H9 (cell line): ENCODE measurements around the gene TSC2. TPM values are rescaled to one million over a fixed set of nuclear protein-coding genes. Genes with fewer than 3 reads are reported as not detected.

ENCODE experiments used
- DNase-seq: peaks from one replicate; pipeline ENCODE4 v3.0.0-alpha.2; 2017
- H2AFZ ChIP-seq: one replicate; pipeline ENCODE4 v1.6.1; 2013; ENCODE audit warnings: mild to moderate bottlenecking, low read length, control low read depth, moderate library complexity
- H2AK5ac ChIP-seq: 2 replicates; pipeline ENCODE4 v1.6.1; 2013; ENCODE audit warnings: low read length, control low read depth, mixed read lengths; ENCODE audit not compliant: insufficient read length
- H2BK120ac ChIP-seq: one replicate; pipeline ENCODE4 v1.6.1; 2013; ENCODE audit warnings: low read depth, mild to moderate bottlenecking, low read length, control low read depth, inconsistent platforms; ENCODE audit not compliant: poor library complexity, severe bottlenecking
- H2BK12ac ChIP-seq: 2 replicates; pipeline ENCODE4 v1.6.1; 2013; ENCODE audit warnings: low read length, control low read depth, mixed read lengths, low read depth; ENCODE audit not compliant: insufficient read length
- H2BK15ac ChIP-seq: 2 replicates; pipeline ENCODE4 v1.6.1; 2013; ENCODE audit warnings: low read depth, low read length, control low read depth
- H2BK20ac ChIP-seq: one replicate; pipeline ENCODE4 v1.6.1; 2013; ENCODE audit warnings: low read depth, mild to moderate bottlenecking, low read length, control low read depth, inconsistent platforms; ENCODE audit not compliant: poor library complexity, severe bottlenecking
- H2BK5ac ChIP-seq: 2 replicates; pipeline ENCODE4 v1.6.1; 2013; ENCODE audit warnings: low read length, control low read depth, mixed read lengths; ENCODE audit not compliant: insufficient read length
- H3K14ac ChIP-seq: 2 replicates; pipeline ENCODE4 v1.6.1; 2013; ENCODE audit warnings: low read length, control low read depth; ENCODE audit not compliant: insufficient read depth
- H3K18ac ChIP-seq: 2 replicates; pipeline ENCODE4 v1.6.1; 2013; ENCODE audit warnings: low read depth, mild to moderate bottlenecking, mixed read lengths, low read length, control low read depth; ENCODE audit not compliant: insufficient read length
- H3K23ac ChIP-seq: 2 replicates; pipeline ENCODE4 v1.6.1; 2013; ENCODE audit warnings: low read length, control low read depth, mixed read lengths, low read depth; ENCODE audit not compliant: insufficient read length
- H3K23me2 ChIP-seq: 2 replicates; pipeline ENCODE4 v1.6.1; 2013; ENCODE audit warnings: low read depth, mild to moderate bottlenecking, mixed read lengths, low read length, control low read depth; ENCODE audit not compliant: insufficient read length, poor library complexity, severe bottlenecking
- H3K27ac ChIP-seq: 2 replicates; pipeline ENCODE4 v1.5.1; 2013; ENCODE audit warnings: low read length, control low read depth, mixed read lengths, low read depth; ENCODE audit not compliant: insufficient read length
- H3K27me3 ChIP-seq: 2 replicates; pipeline ENCODE4 v1.6.1; 2013; ENCODE audit warnings: low read length, control low read depth, inconsistent platforms; ENCODE audit not compliant: insufficient read depth
- H3K4ac ChIP-seq: 2 replicates; pipeline ENCODE4 v1.6.1; 2013; ENCODE audit warnings: low read depth, mild to moderate bottlenecking, control low read depth, inconsistent platforms, low read length, moderate library complexity
- H3K4me1 ChIP-seq: 2 replicates; pipeline ENCODE4 v1.6.1; 2013; ENCODE audit warnings: low read length, control low read depth, inconsistent platforms; ENCODE audit not compliant: insufficient read depth
- H3K4me2 ChIP-seq: 2 replicates; pipeline ENCODE4 v1.6.1; 2013; ENCODE audit warnings: low read length, control low read depth, mixed read lengths; ENCODE audit not compliant: insufficient read length, insufficient read depth
- H3K56ac ChIP-seq: 2 replicates; pipeline ENCODE4 v1.6.1; 2013; ENCODE audit warnings: low read depth, mild to moderate bottlenecking, mixed read lengths, low read length, control low read depth; ENCODE audit not compliant: insufficient read length
- H3K79me1 ChIP-seq: 2 replicates; pipeline ENCODE4 v1.6.1; 2013; ENCODE audit warnings: low read depth, mild to moderate bottlenecking, moderate library complexity, low read length, control low read depth, inconsistent platforms; ENCODE audit not compliant: insufficient read depth, poor library complexity, severe bottlenecking
- H3K79me2 ChIP-seq: 2 replicates; pipeline ENCODE4 v1.6.1; 2013; ENCODE audit warnings: low read length, control low read depth, inconsistent platforms; ENCODE audit not compliant: insufficient read depth
- H3K9ac ChIP-seq: 2 replicates; pipeline ENCODE4 v1.6.1; 2013; ENCODE audit warnings: low read length, control low read depth, mixed read lengths; ENCODE audit not compliant: insufficient read length; ENCODE audit errors: extremely low read depth
- H3K9me3 ChIP-seq: one replicate; pipeline ENCODE4 v1.6.1; 2013; ENCODE audit warnings: low read depth, low read length, inconsistent platforms; ENCODE audit not compliant: control insufficient read depth
- H3T11ph ChIP-seq: one replicate; pipeline ENCODE4 v1.6.1; 2013; ENCODE audit warnings: mild to moderate bottlenecking, low read length, control low read depth, inconsistent platforms
- H4K20me1 ChIP-seq: one replicate; pipeline ENCODE4 v1.6.1; 2013; ENCODE audit not compliant: control insufficient read depth, insufficient read length, insufficient read depth
- H4K5ac ChIP-seq: 2 replicates; pipeline ENCODE4 v1.6.1; 2013; ENCODE audit warnings: low read depth, mild to moderate bottlenecking, mixed read lengths, low read length, control low read depth; ENCODE audit not compliant: insufficient read length
- H4K8ac ChIP-seq: replicated peaks from 2 replicates; pipeline ENCODE4 v1.6.1; 2013; ENCODE audit warnings: low read length, control low read depth, mixed read lengths, low read depth; ENCODE audit not compliant: insufficient read length
- H4K91ac ChIP-seq: 2 replicates; pipeline ENCODE4 v1.6.1; 2013; ENCODE audit warnings: low read depth, mild to moderate bottlenecking, moderate library complexity, mixed read lengths, low read length, control low read depth; ENCODE audit not compliant: insufficient read length
- H3K27ac Mint-ChIP-seq, 3 experiments: 2 replicates in 2 of 3; 3 replicates in 1 of 3; pipeline ENCODE4 v1.8.0; 2020 to 2021; ENCODE audit warnings: mixed read lengths in 3 of 3, mild to moderate bottlenecking in 1 of 3, moderate library complexity in 1 of 3
- H3K27me3 Mint-ChIP-seq: 2 replicates; pipeline ENCODE4 v1.8.0; 2021; ENCODE audit warnings: low read depth, mild to moderate bottlenecking, moderate library complexity, mixed read lengths
- H3K36me3 Mint-ChIP-seq, 3 experiments: 2 replicates in 2 of 3; 3 replicates in 1 of 3; pipeline ENCODE4 v1.8.0; 2020 to 2021; ENCODE audit warnings: low read depth in 3 of 3, mixed read lengths in 3 of 3; ENCODE audit not compliant: insufficient read depth in 1 of 3
- H3K4me1 Mint-ChIP-seq, 2 experiments: 2 replicates each; pipeline ENCODE4 v1.8.0; 2020; ENCODE audit warnings: mixed read lengths in 2 of 2
- H3K4me3 Mint-ChIP-seq, 2 experiments: 2 replicates in 1 of 2; 3 replicates in 1 of 2; pipeline ENCODE4 v1.8.0; 2020 to 2021; ENCODE audit warnings: mild to moderate bottlenecking in 2 of 2, mixed read lengths in 2 of 2, moderate library complexity in 1 of 2
- H3K9me3 Mint-ChIP-seq, 2 experiments: 2 replicates in 1 of 2; 3 replicates in 1 of 2; pipeline ENCODE4 v1.8.0; 2020; ENCODE audit warnings: mild to moderate bottlenecking in 2 of 2, mixed read lengths in 2 of 2, moderate library complexity in 1 of 2
- WGBS: extraction: QIAGEN DNeasy Blood & Tissue Kit; methylation state at CpG from one replicate; pipeline ENCODE4 v1.1.7; 2013; ENCODE audit warnings: missing lambda C conversion rate, low lambda C conversion rate, mixed read lengths; ENCODE audit not compliant: insufficient read length; ENCODE audit errors: extremely low coverage; 5-methylcytosine and 5-hydroxymethylcytosine counted together
- total RNA-seq: library from RNA; stranded (reverse); gene quantifications from 2 replicates; pipeline ENCODE4 v1.2.1, GENCODE V29; 2021
- TF ChIP-seq, protein P1 (sequence below): fragments of 200-600 bp; sonication (generic); conservative IDR thresholded peaks from 3 replicates; pipeline ENCODE4 v1.8.0; 2021; ENCODE audit warnings: antibody characterized with exemption, mild to moderate bottlenecking

Gene TSC2
- total RNA-seq, 1 experiment from 2014 or later, result 122 TPM

DNA sequence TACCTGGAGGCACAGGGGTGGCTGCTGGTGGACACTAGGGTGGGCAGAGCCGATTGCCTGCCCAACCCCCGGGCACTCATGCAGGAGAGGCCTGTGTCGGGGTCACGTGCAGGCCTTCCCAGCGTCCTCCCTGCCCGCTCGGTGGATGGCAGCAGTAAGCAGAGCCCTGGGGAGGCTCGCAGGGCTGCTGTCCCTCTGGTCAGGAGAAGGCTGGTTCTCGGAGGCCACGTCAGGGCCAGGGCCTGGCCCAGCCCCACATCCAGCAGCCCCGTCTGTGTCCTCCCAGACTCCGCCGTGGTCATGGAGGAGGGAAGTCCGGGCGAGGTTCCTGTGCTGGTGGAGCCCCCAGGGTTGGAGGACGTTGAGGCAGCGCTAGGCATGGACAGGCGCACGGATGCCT is 35.6 kb downstream of the TSC2 start:
- Histone ChIP-seq H3K14ac (no peak overlapping the region), H4K20me1 (no peaks in the 10 kb centered on the region), H4K8ac (no peak overlapping the region), H2BK12ac (no peak overlapping the region), H3K79me2 (no peaks in the 10 kb centered on the region), H3K79me1 (no peaks in the 10 kb centered on the region), H2BK15ac (no peak overlapping the region), H3K56ac (no peak overlapping the region), H2BK120ac (no peak overlapping the region), H3K27ac (no peak overlapping the region), H4K91ac (no peak overlapping the region), H3K9me3 (no peaks in the 10 kb centered on the region), H2AFZ (no peak overlapping the region), H4K5ac (no peak overlapping the region), H2BK5ac (no peak overlapping the region), H3K4me1 (no peaks in the 10 kb centered on the region), H3K23me2 (no peaks in the 10 kb centered on the region), H3T11ph (no peak overlapping the region), H3K27me3 (no peaks in the 10 kb centered on the region), H3K4me2 (no peak overlapping the region), H3K4ac (no peak overlapping the region), H3K18ac (no peak overlapping the region), H2BK20ac (no peak overlapping the region), H2AK5ac (no peak overlapping the region), H3K23ac (no peak overlapping the region), H3K9ac (no peak overlapping the region)
- WGBS, result no CpG with 5 or more reads among the region's 19 CpGs
- DNase-seq, result no peak
- H3K27ac Mint-ChIP-seq, result no peak overlapping the region
- no peaks in the 10 kb centered on the region for H3K9me3 Mint-ChIP-seq
- H3K4me1 Mint-ChIP-seq, result no peaks in the 10 kb centered on the region
- TF ChIP-seq, protein P1, sequence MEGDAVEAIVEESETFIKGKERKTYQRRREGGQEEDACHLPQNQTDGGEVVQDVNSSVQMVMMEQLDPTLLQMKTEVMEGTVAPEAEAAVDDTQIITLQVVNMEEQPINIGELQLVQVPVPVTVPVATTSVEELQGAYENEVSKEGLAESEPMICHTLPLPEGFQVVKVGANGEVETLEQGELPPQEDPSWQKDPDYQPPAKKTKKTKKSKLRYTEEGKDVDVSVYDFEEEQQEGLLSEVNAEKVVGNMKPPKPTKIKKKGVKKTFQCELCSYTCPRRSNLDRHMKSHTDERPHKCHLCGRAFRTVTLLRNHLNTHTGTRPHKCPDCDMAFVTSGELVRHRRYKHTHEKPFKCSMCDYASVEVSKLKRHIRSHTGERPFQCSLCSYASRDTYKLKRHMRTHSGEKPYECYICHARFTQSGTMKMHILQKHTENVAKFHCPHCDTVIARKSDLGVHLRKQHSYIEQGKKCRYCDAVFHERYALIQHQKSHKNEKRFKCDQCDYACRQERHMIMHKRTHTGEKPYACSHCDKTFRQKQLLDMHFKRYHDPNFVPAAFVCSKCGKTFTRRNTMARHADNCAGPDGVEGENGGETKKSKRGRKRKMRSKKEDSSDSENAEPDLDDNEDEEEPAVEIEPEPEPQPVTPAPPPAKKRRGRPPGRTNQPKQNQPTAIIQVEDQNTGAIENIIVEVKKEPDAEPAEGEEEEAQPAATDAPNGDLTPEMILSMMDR, result no peak
- H3K36me3 Mint-ChIP-seq, result peaks cover 0 to 21% (median 18%) of the 10 kb centered on the region in 3 experiments; a peak in 5 of 7 replicates
- H3K4me3 Mint-ChIP-seq, result no peak overlapping the region
- no peaks in the 10 kb centered on the region for H3K27me3 Mint-ChIP-seq
